Breast epithelium (tissue), 3 donors: ENCODE data around the gene ANG.

ENCODE experiments used
- CTCF ChIP-seq, 3 donors: fragments of 450-650 bp; IDR thresholded peaks; one replicate each; pipeline ENCODE4 v1.5.1; 2016 to 2017; ENCODE audit warnings: antibody characterized with exemption in 3 of 3, mild to moderate bottlenecking in 3 of 3, moderate library complexity in 3 of 3
- POLR2A ChIP-seq: fragments of 450-650 bp; IDR thresholded peaks from one replicate; pipeline ENCODE4 v1.6.1; 2016; ENCODE audit warnings: antibody characterized with exemption, mild to moderate bottlenecking, moderate library complexity

DNA sequence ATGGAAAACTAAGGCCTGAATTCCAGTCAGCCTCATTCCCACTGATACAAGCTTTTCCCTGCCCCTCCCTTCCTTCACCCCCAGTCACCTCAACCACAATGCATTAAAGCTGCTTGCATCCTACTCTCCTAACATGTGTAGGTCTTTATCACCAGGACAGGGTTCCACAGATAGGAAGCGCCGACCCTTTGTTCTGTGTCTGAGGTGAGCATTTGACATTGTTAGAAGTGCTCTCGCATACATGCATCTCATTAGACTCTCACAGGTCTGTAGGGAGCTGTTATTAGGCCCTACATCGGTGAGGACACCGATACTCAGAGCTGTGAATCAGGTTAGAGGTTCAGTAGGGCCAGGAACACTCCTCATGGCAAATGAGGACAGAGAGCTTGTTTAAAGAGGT lies 43.9 kb downstream of the ANG start:
- no peak for TF ChIP-seq POLR2A
- no peak for TF ChIP-seq CTCF (IDR thresholded peaks at IDR 0.05)
